K562 (cell line): ENCODE data around the gene CD300E. TPM values are rescaled to one million over a fixed set of nuclear protein-coding genes. Genes with fewer than 3 reads are reported as not detected.

Experiments used
- ATAC-seq: fragments of 200-7000 bp; cut with Tn5 transposase; 3 replicates; pipeline ENCODE4 v1.9.1; 2020; ENCODE audit warnings: moderate library complexity
- Bru-seq: library from RNA; stranded (reverse); fragments of 400-500 nt; gene quantifications from one replicate; lab custom pipeline; 2021; lab: Mats Ljungman, UMichigan
- BruChase-seq, 2 experiments: library from RNA; stranded (reverse); fragments of 400-500 nt; gene quantifications; one replicate each; lab custom pipeline; 2021; lab: Mats Ljungman, UMichigan
- BruUV-seq: library from RNA; stranded (reverse); fragments of 400-500 nt; replicated peaks from 2 replicates; lab custom pipeline; 2021; lab: Mats Ljungman, UMichigan
- CTCF ChIA-PET: fragments of 300-600 bp; formaldehyde crosslinking; extraction: SDS; loops from one replicate; lab custom pipeline; 2021; ENCODE audit warnings: low intra/inter-chr PET ratio; lab: Yijun Ruan, JAX
- POLR2A ChIA-PET: fragments of 300-600, 350-650 bp; sonication (Branson Sonifier 250); formaldehyde crosslinking; extraction: SDS; loops from one replicate; lab custom pipeline; 2021; ENCODE audit warnings: antibody characterized with exemption, inconsistent platforms; lab: Yijun Ruan, JAX
- DNase-seq, 4 experiments: peaks; one replicate each; pipeline versions ENCODE4 v3.0.0 to v3.0.0-alpha.2; 2011 to 2018; ENCODE audit warnings: low spot score in 3 of 4, mixed read lengths in 3 of 4; ENCODE audit errors: extremely low read depth in 1 of 4
- FAIRE-seq: peaks from 2 replicates; lab custom pipeline; 2011; peaks lifted over from hg19 to GRCh38; lab: Jason Lieb, UNC
- H2AFZ ChIP-seq: 2 replicates; pipeline ENCODE4 v1.6.0; 2011; ENCODE audit warnings: low read depth, low read length, control low read depth, inconsistent platforms
- H3K27ac ChIP-seq: fragments of 200-600 bp; 3 replicates; pipeline ENCODE4 v1.8.0; 2011; ENCODE audit warnings: low read depth, mild to moderate bottlenecking, control low read depth, inconsistent platforms, low read length, moderate library complexity, mixed read lengths; ENCODE audit errors: extremely low read depth
- H3K27me3 ChIP-seq, 2 experiments: fragments of 300-600 bp in 1 of 2; 2 replicates in 1 of 2; 3 replicates in 1 of 2; pipeline versions ENCODE4 v1.6.0 to v1.8.0; 2011; ENCODE audit warnings: inconsistent platforms in 2 of 2, low read length in 2 of 2, mild to moderate bottlenecking in 1 of 2, mixed read lengths in 1 of 2, moderate library complexity in 1 of 2; ENCODE audit not compliant: control insufficient read depth in 2 of 2, insufficient read depth in 2 of 2
- H3K36me3 ChIP-seq: fragments of 300-600 bp; 3 replicates; pipeline ENCODE4 v1.8.0; 2011; ENCODE audit warnings: mild to moderate bottlenecking, low read length, inconsistent platforms; ENCODE audit not compliant: control insufficient read depth, insufficient read depth
- H3K4me1 ChIP-seq, 2 experiments: fragments of 200-600 bp in 1 of 2; replicated peaks in 1 of 2; 2 replicates in 1 of 2; 3 replicates in 1 of 2; pipeline versions ENCODE4 v1.5.1 to v1.8.0; 2011; ENCODE audit warnings: inconsistent platforms in 2 of 2, low read length in 2 of 2, mild to moderate bottlenecking in 1 of 2, mixed read lengths in 1 of 2, moderate library complexity in 1 of 2; ENCODE audit not compliant: control insufficient read depth in 2 of 2, insufficient read depth in 2 of 2
- H3K4me2 ChIP-seq: 2 replicates; pipeline ENCODE4 v1.6.1; 2011; ENCODE audit warnings: low read length, control low read depth, inconsistent platforms, mixed read lengths; ENCODE audit not compliant: insufficient read depth
- H3K4me3 ChIP-seq: fragments of 200-600 bp; sonication (generic), shearing (Covaris generic); 2 replicates; pipeline ENCODE4 v1.5.1; 2016; ENCODE audit warnings: control low read depth, inconsistent platforms
- H3K79me2 ChIP-seq: fragments of 200-600 bp; 3 replicates; pipeline ENCODE4 v1.8.0; 2011; ENCODE audit warnings: low read length, inconsistent platforms; ENCODE audit not compliant: control insufficient read depth, insufficient read depth
- H3K9ac ChIP-seq, 2 experiments: 2 replicates each; pipeline versions ENCODE4 v1.6.0 to v1.6.1; 2011; ENCODE audit warnings: low read depth in 2 of 2, low read length in 2 of 2, control low read depth in 1 of 2, inconsistent platforms in 1 of 2, mild to moderate bottlenecking in 1 of 2, mixed read lengths in 1 of 2; ENCODE audit not compliant: insufficient read depth in 1 of 2
- H3K9me1 ChIP-seq: one replicate; pipeline ENCODE4 v1.6.0; 2011; ENCODE audit warnings: inconsistent platforms, mild to moderate bottlenecking, low read length, moderate library complexity; ENCODE audit not compliant: control insufficient read depth, insufficient read depth
- H3K9me3 ChIP-seq: replicated peaks from 2 replicates; pipeline ENCODE4 v1.5.1; 2011; ENCODE audit warnings: low read depth, low read length, inconsistent platforms; ENCODE audit not compliant: control insufficient read depth, insufficient read depth
- H4K20me1 ChIP-seq: replicated peaks from 2 replicates; pipeline ENCODE4 v1.6.1; 2011; ENCODE audit warnings: low read length, inconsistent platforms, mixed read lengths; ENCODE audit not compliant: control insufficient read depth, insufficient read depth
- ATF4 ChIP-seq: fragments of 450-650 bp; formaldehyde crosslinking; IDR thresholded peaks from 2 replicates; pipeline ENCODE4 v1.4.0; 2022; ENCODE audit warnings: mild to moderate bottlenecking, moderate library complexity
- CBX3 ChIP-seq, 2 experiments: IDR thresholded peaks; 1 replicate in 1 of 2; 2 replicates in 1 of 2; pipeline ENCODE4 v1.6.1; 2012; ENCODE audit warnings: inconsistent platforms in 2 of 2, low read length in 2 of 2, borderline replicate concordance in 1 of 2, control low read depth in 1 of 2
- CHAMP1 ChIP-seq: fragments of 450-650 bp; IDR thresholded peaks from 2 replicates; pipeline ENCODE4 v1.6.1; 2016; ENCODE audit warnings: mild to moderate bottlenecking
- DDX20 ChIP-seq: fragments of 450-650 bp; IDR thresholded peaks from 2 replicates; pipeline ENCODE4 v1.6.1; 2016; ENCODE audit warnings: missing genetic modification characterization, low read depth, mild to moderate bottlenecking, missing compliant biosample characterization, moderate library complexity
- DPF2 ChIP-seq: fragments of 450-650 bp; IDR thresholded peaks from 2 replicates; pipeline ENCODE4 v1.6.1; 2016
- FOXA1 ChIP-seq: fragments of 450-650 bp; IDR thresholded peaks from 2 replicates; pipeline ENCODE4 v1.6.1; 2016; ENCODE audit warnings: mild to moderate bottlenecking, borderline replicate concordance
- SFPQ ChIP-seq: fragments of 200-400 bp; formaldehyde crosslinking; IDR thresholded peaks from 2 replicates; pipeline ENCODE4 v1.6.1; 2017; ENCODE audit warnings: mild to moderate bottlenecking, low read depth, low read length, moderate library complexity
- SRSF1 ChIP-seq: fragments of 200-400 bp; formaldehyde crosslinking; IDR thresholded peaks from 2 replicates; pipeline ENCODE4 v1.6.1; 2017; ENCODE audit warnings: mild to moderate bottlenecking, low read depth, low read length, moderate library complexity
- UBTF ChIP-seq, 2 experiments: IDR thresholded peaks; 2 replicates each; pipeline ENCODE4 v1.6.1; 2012; ENCODE audit warnings: improper control_type of control experiment in 2 of 2, low read depth in 2 of 2, low read length in 2 of 2, borderline replicate concordance in 1 of 2
- ZFX ChIP-seq: sonication (generic); formaldehyde crosslinking; IDR thresholded peaks from 2 replicates; pipeline ENCODE4 v1.8.0; 2022; ENCODE audit warnings: mild to moderate bottlenecking, missing genetic modification reagents, moderate library complexity
- ZNF217 ChIP-seq: sonication (generic); formaldehyde crosslinking; IDR thresholded peaks from 2 replicates; pipeline ENCODE4 v1.8.0; 2022; ENCODE audit warnings: mild to moderate bottlenecking, missing genetic modification reagents
- WGBS: fragments of 100-300 bp; shearing (Covaris generic); methylation state at CpG from one replicate; pipeline ENCODE4 v1.1.6; 2016; ENCODE audit warnings: low coverage, mixed read lengths; ENCODE audit not compliant: insufficient coverage; ENCODE audit errors: missing lambda C conversion rate; 5-methylcytosine and 5-hydroxymethylcytosine counted together
- in situ Hi-C: fragments of 300-500 bp; cut with MboI; formaldehyde crosslinking; loops from 4 replicates; pipeline ENCODE4 v1.15.0; 2018; ENCODE audit warnings: inconsistent platforms, mixed read lengths
- intact Hi-C: fragments of 100-400 bp; cut with micrococcal nuclease; formaldehyde crosslinking; loops from 2 replicates; pipeline ENCODE4 v1.14.2; 2022
- long read RNA-seq, 3 experiments: library from polyadenylated mRNA in 2 of 3; library from RNA in 1 of 3; unstranded in 2 of 3; stranded (forward) in 1 of 3; transcript quantifications; one replicate each; pipeline ENCODE4 v2.0.0, GENCODE V29; 2019 to 2022
- polyA minus RNA-seq, 3 experiments: library from RNA; depleted of rRNA, polyadenylated mRNA; stranded (reverse); fragments of >200 nt; gene quantifications; 2 replicates each; pipeline ENCODE4 v1.2.3, GENCODE V29; 2011
- polyA plus RNA-seq, 8 experiments: library from polyadenylated mRNA; depleted of rRNA in 4 of 8; stranded (reverse) in 5 of 8; unstranded in 3 of 8; fragments of >200 nt; fragmentation: Nextera tagmentation in 2 of 8; fragmentation: Illumina TruSeq in 1 of 8; extraction: Ambion mirVana in 2 of 8; extraction: Trizol in 1 of 8; gene quantifications; 2 replicates each; pipeline versions ENCODE4 v1.2.1 to v1.2.3, GENCODE V29; 2011 to 2014; ENCODE audit warnings: inconsistent platforms in 1 of 8, missing spikeins in 1 of 8
- total RNA-seq, 7 experiments: library from RNA; depleted of rRNA in 6 of 7; stranded (reverse); fragments of >200 nt in 6 of 7; fragmentation: Illumina TruSeq in 2 of 7; extraction: Trizol in 2 of 7; gene quantifications; 2 replicates each; pipeline versions ENCODE4 v1.2.1 to v1.2.3, GENCODE V29; 2011 to 2021; ENCODE audit warnings: low replicate concordance in 1 of 7

Gene CD300E
- total RNA-seq (2011; cell fraction: chromatin; rRNA removed; ENCODE audit: low replicate concordance): not detected in 2 replicates
- total RNA-seq (2011; cell fraction: nucleolus; rRNA removed): not detected in 2 replicates
- not detected in 2 replicates for total RNA-seq (2011; cell fraction: nucleoplasm; rRNA removed)
- total RNA-seq (2014; rRNA removed): not detected in 2 replicates
- total RNA-seq (2014; rRNA removed; fragmentation: Illumina TruSeq; extraction: Trizol): not detected in 2 replicates
- not detected in 2 replicates for total RNA-seq (2015; rRNA removed; fragmentation: Illumina TruSeq; extraction: Trizol)
- not detected in 2 replicates for total RNA-seq (2021)
- not detected in 2 replicates for polyA plus RNA-seq (2011; rRNA removed)
- not detected in 2 replicates for polyA plus RNA-seq (2011; cell fraction: cytosol; rRNA removed)
- not detected in 2 replicates for polyA plus RNA-seq (2011; cell fraction: nucleus; rRNA removed)
- not detected in 2 replicates for polyA plus RNA-seq (2012)
- not detected in 2 replicates for polyA plus RNA-seq (2014; fragmentation: Illumina TruSeq; extraction: Trizol)
- not detected for polyA plus RNA-seq (2014; fragmentation: Nextera tagmentation; extraction: Ambion mirVana)
- not detected in 2 replicates for polyA plus RNA-seq (2014; rRNA removed)
- not detected in 2 replicates for polyA minus RNA-seq (2011; rRNA and poly(A)+ RNA removed)
- not detected in 2 replicates for polyA minus RNA-seq (2011; cell fraction: cytosol; rRNA and poly(A)+ RNA removed)
- not detected in 2 replicates for polyA minus RNA-seq (2011; cell fraction: nucleus; rRNA and poly(A)+ RNA removed)
- not detected for Bru-seq, nascent RNA
- BruChase-seq, experiment 1, labeled RNA remaining after a 2-hour chase: not detected
- not detected for BruChase-seq, experiment 2, labeled RNA remaining after a 6-hour chase
- long read RNA-seq, experiment 1: 0 reads
- long read RNA-seq, experiment 2: 0 reads
- long read RNA-seq, experiment 3: 0 reads

- Histone ChIP-seq H3K9ac (no peak within 1 kb of the TSS), H2AFZ (no peak within 1 kb of the TSS), H3K9me3 (no peaks in the 10 kb centered on the region), H3K4me2 (no peak within 1 kb of the TSS), H3K9me1 (no peaks in the 10 kb centered on the region), H3K27me3 (peaks cover 0 to 14% of the 10 kb centered on the region in 2 experiments; a peak in 2 of 5 replicates), H3K36me3 (no peaks in the 10 kb centered on the region), H4K20me1 (peaks cover 7% of the 10 kb centered on the region; the same call in 1 of the 2 replicates), H3K27ac (no peak within 1 kb of the TSS), H3K4me3 (no peak within 1 kb of the TSS), H3K79me2 (no peaks in the 10 kb centered on the region), H3K4me1 (no peaks in the 10 kb centered on the region)
- ChIA-PET CTCF (no interaction called here), POLR2A (interaction anchor here (0.8 kb wide), 1 partner anchor 10 kb away, joined by 4 read pairs; no protein-coding TSS in a partner anchor)
- DNase-seq: no peak
- no peak for FAIRE-seq
- 1% methylated on average over 5 of the region's 5 CpGs for WGBS
- intact Hi-C loops: no loop called here
- no TSS peak for BruUV-seq
- ATAC-seq: no peak
- in situ Hi-C loops: no loop called here
- TF ChIP-seq ATF4 (CRISPR knock-in tag): no peak
- no peak for TF ChIP-seq SRSF1
- TF ChIP-seq CHAMP1: no peak
- no peak for TF ChIP-seq DDX20 (tag)
- TF ChIP-seq FOXA1: no peak
- no peak for TF ChIP-seq CBX3 (IDR thresholded peaks at IDR 0.05; ENCODE audit: borderline replicate concordance in 1 of 2, low read length in 2 of 2)
- no peak for TF ChIP-seq ZNF217 (CRISPR knock-in tag)
- TF ChIP-seq ZFX (CRISPR knock-in tag): no peak
- TF ChIP-seq DPF2: no peak
- TF ChIP-seq UBTF (IDR thresholded peaks at IDR 0.05; ENCODE audit: borderline replicate concordance in 1 of 2, low read depth in 2 of 2, low read length in 2 of 2): no peak
- no peak for TF ChIP-seq SFPQ
Observed at GRCh38 chr17:74623693-74624093, at the start of gene CD300E. TSS of gene CD300E (minus strand) at chr17:74623738. CDS start at chr17:74623621, 117 bp downstream.
